ENCODE measurements around the gene RUNX1.

RUNX1 gene

DNA sequence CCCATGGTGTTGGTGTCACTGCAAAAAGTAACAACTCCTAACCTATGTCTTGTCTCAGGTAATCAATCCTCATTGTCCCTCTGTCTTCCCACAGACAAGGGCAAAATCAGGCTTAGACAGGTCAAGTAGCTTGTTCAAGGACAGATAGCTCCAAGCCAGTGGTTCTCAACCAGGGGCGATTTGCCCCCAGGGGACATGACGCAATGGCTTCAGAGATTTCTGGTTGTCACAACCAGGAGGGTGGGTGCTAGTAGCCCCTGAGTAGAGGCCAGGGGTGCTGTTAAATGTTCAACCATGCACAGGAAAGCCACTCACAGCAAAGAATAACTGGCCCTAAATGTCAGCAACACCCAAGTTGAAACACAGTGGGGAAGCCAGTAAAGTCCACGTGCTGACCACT, 178.9 kb downstream of the RUNX1 start:
- DNase-seq = no peak

DNA sequence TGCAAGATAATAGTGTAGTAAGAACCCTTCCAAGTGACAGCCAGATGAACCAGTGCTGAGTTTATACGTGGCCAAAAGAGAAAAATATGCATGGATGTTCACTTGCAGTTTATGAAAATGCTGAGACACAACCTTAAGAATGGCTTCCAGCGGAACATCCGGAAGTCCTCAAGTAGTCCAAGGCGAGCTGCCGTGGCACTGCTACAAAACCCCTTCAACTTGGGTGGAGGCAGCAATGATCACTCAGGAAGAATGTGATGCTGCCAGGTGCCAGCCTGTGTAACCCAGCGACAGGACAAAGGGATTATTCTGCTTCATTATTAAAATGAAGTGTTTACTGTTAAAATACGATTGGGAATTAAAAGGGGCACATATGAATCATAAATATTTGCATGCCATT, 179.6 kb downstream of the RUNX1 start:
- no peak for DNase-seq

DNA sequence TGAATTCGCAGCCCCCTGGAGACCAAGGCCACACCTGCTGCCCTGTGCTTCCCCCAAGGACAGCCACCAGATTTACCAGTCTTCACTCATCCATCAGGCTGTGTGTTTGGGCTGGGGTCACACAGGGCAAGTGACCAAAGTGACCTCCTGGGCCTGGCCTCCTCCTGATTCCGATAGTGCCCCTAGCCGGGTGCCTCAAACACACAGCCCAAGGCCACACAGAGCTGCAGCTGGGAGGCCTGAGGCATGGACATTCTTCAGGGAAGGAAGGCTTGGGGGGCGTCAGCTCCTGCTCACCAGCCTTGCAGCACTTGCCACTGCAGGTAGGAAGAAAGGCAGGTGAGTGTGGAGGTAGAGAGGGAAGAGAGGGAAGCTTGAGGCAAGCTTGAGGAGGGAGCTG, 181.3 kb downstream of the RUNX1 start:
- DNase-seq = no peak

DNA sequence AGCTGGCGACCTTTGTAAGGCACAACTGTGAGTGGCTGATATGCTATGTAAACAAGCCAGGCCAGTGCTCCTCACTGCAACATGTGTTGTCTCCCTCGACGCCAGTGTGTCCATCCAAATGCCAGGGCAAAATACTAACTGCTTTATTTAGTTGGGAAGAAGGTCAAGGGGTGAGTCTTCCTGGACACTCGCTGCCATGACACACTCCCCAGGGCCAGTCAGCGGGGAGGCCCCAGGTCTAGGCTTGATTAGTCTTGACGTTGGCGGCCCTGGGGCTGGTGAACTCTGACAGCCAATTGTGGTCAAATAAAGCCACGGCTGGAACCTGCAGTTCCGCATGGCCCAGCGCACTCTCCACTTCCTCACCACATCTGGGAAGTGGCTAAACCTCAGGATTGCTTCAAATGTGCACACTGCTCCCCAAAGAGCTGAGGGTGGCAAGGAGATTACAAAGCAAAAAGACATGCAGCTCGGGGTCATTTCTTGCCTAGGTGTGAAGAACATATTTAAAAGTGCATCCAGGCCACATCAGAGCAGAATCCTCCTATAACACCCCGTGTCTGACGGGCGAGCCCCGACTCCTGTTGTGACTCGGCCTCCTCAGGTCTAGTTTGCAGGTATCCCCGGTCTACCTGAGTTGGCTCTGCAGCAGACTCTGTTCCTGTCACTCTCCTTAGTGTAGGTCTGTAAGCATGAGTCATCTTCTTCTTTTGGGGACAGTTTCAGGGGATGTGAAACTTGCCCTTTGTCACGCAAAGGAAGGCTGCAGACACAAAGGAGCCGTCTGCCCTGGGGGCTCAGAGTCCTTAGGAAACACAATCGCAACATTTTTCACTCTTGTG, 183.5 kb downstream of the RUNX1 start:
- no peak for DNase-seq

DNA sequence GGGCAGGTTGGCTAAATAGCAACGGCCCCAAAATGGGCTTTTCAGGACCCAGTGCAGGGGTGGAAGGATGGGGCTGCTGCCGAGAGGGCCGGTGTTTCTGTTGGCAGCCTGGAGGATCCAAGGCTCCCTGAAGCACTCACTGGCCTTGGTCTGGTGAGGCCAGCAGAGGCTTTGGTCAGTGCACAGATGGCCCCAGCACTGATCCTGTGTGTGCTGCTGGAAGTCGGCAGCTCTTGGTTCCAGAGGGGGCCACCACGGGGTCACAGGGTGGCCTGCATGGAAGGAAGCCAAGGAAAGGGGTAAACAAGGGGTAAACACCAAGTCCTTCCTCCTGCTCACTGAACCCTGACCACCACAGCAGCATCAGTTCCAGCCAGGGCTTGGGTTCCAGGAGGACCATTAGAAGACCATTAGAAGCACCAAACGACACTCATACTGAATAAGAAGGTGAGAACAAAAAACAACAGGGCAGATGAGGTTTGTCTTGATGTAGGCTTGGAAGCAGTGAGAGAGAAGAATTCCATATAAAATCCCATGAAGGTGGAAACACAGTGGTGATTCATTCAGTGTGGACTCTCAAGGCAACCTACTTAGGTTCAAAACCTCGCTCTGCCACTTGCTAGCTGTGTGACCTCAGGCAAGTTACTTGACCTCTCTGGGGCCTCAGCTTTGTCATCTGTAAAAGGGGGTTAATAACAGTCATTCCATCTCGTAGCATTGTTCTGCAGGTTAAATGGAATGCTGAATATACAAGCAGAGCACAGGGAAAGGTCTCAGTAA, 184.5 kb downstream of the RUNX1 start:
- no peak for DNase-seq

DNA sequence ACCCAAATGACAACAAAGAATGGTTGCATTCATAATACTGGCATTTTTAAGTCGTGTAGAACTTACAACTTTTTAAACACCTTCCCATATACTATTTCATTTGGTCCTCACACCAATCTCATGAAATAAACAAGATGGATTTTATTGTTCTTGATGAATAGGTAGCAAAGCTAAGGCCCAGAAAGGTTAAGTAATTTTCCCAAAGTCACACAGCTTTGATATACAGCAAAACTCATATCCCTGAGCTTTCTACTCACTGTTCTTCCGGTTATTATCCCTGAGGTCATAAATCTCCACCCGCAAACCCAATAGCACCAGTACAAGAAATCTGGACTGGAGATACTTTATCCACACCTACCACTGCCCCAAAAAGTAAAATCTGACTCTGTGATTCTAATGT, 186.2 kb downstream of the RUNX1 start:
- DNase-seq = no peak

DNA sequence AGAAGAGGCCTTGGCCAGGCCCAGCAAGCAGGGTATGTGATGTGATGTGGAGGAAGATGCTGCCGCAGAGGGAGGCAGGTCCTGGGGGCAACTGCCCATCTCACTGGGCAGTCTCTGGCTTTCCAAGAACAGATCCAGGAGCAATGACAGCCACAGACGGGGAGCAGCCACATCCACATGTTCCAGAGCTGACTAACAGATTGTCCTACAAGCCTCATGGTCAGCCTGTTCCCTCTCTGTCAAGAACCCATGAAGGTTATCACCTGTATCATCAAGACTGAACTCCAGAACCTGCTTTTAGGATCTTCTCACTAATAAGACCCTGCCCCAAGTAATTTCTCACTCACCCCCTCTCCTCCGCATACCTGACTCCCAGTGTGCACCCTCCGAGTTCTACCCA, 187.8 kb downstream of the RUNX1 start:
- DNase-seq = no peak

DNA sequence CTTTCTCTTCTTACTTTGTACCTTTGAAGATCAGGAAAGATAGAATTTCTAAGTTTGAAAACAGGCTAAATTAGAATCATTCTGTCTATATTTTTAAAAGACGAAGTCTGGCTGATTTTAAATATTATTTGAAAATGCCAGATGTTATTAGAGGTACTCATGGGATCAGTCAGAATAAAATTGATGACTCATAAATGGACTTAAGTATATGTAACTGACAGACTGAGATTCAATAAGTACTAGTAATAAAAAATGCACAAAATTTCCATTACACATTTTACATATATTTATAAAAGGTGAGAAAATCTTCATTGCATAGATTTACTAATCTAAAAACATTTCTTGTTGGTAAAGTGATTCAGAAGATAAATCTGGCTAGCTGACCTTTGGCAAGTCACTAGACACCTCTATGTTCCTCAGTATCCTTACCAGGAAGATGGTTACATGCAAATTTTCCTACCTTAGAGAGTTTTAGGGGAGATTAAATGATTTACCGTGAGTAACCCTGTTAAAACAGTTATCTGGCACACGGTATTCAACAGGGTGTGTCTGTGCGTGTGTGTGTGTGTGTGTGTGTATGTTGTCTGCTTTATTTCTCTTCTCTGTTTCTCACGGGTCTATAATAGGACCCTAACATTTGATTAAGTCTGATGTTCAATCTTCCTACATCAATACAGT, 189.0 kb downstream of the RUNX1 start:
- DNase-seq = no peak

DNA sequence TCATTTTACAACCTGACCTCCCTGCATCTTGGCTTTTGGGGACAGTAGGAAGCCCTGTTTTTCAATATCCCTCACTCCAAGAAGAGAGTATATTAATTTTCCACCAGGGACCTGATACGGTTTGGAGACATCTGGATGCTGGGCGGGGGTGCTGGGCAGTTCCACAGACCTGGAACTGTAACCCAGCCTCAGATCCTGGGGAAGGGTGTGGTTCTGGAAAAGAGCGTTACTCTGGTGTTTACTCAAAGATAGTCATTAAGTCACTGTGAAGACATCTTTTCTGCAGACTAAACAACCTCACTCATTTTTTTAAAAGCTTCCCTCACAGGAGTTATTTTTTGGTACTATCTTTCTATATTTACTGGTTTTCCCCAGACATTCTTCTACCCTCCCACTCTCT, 190.5 kb downstream of the RUNX1 start:
- DNase-seq = no peak

DNA sequence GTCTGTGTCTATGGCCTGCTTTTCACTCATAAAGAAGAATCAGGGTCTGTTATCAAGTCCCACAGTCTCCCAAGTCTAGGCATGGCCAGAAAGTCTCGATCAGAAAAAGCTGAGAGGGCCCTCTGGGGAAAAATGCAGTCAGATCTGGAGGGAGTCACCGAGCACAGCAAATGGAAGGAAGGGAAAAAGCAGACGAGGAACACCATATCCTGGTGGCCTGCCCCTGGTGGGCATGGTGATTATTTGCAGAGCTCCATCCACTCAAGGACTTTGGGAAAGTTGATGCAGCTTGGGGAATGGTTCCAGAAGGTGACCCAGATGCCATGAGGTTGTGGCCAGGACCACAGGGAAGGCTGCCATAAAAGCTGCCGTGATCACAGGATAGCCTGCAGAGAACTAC, 191.2 kb downstream of the RUNX1 start:
- DNase-seq = no peak

DNA sequence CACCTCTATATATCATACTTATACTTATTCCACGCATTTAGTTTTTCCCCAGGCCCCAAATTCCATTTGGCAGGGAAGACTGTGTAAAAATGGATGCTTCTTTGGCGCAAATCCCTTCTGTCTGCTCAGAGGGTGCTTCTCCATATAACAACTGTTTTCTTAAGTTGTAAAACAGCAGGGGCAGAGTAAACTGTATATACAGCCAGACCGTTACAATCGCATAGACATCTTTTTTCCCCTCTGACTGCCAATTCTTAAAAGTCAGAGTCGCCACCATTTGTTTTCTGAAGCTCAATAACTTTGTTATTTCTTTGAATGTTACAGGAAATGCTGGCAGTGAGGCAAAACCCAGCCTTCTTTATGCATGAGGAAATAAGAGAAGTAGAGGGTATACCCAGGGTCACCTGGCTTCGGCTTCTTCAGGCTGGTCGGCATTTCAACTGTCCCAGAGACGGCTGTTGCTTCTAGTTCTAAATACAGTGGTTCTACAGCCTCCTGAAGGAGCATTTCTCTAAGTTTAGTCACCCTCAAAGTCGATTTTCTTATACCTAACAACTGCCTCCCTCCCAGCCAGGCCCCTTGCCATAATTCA, 191.9 kb downstream of the RUNX1 start:
- DNase-seq = no peak

DNA sequence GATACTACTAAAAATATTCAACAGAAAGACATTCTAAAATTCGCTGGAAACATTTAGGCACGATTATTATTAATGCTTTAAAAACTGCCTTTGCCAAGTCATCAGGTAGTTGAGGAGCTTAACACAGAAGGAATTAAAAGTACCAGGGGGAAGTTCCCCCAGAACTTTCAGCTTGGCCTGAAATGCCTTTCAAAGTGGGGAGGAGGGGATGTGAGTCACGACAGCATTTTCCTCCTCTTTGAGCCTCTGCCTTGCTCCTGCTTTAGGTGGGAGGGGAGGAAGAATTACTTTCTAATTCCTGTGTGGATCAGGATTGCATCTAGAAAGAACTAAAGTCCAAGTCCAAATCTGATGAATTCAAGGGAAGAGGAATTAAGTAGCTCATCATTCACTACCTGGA, 196.7 kb downstream of the RUNX1 start:
- peak; percentile 65 for DNase-seq

DNA sequence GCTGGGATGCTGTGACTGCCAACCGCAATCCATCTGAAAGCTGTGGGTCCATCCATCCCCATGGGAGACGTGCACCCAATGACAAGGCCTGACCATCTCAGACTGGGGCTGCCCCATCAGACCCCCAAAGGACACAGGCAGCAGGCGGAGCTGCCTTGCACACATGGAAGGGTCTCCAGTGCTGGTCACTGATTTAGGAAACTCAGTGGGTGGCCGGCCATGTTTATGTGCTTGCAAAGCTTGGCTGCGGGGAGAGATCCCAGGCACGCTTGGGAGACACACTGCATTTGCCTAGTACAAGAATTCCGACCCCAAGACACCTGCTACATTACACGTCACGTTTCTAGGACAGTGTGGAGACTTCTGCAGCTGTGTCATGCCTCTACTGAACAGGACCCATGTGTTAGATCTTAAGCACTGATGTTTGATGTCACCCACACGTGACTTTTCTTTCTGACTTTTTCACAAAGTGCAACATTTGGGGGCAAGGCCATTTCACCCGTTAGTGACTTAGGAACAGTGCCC, 198.9 kb downstream of the RUNX1 start:
- no peak for DNase-seq

DNA sequence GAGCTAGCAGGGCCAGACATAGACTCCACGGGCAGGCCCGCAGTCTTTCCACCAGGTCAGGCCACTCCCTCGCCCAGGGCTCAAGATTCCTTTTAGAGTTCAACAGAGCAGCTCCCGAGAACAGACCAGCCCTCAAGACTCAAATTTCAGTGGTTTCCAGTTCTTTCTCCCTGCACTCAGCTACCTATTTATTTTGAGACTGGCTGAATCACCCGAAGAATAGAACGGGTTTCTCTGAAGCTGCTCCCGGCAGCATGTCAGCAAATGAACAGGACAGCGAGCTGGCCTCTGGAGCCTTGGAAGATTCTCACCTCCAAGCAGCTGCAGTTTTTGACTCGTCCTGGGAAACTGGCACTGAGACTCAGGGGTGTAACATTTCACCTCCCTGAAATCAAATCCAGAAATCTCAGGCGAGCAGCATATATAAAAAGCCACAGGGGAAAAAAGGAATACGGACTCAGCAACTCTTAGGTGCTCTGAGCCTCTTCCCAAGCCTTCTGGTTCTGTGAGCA, 202.4 kb downstream of the RUNX1 start:
- DNase-seq = peak; percentile 67

DNA sequence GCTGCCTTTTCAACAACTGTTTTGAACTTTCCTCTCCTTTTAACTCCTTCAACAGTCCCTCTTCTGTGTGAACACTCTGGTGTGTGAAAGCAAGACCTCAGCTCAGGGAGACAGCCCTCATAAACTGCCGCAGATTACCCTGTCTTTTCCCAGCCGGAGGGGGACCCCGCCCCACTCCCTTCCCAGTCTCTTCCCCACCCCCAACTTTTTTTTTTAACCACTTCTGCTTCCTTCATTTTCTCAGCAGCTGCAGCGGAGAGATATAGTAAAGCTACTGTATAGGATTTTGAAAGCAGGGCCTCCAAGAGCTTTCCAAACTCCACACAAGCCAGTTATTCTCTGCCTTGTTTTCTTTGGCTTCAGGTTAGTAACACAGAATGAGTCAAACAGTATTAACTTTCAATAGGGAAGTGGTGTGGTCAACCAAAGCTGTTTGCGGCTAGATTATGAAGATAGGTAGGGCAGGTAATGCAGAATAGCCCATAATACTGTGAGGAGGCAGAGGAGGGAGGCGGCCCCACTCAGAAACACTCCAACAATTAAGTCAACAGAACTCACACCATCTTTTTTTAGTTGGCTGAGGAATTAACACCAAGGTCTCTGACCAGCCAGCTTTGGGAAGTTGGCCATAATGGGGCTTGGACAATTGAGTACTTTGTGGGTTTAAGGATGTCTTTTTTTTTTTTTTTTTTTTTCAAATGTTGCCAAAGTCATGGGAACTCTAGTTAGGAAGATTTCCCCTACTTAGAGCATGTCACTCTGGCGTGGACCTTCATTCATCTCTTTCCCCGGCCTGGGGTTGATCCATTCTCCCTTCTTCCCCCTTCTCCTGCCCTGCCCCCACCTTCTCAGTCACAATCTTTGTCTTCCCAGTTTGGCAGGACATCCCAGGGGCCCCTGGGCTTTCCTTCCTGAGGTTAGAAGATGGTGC, 203.3 kb downstream of the RUNX1 start:
- peak; percentile 60 for DNase-seq

DNA sequence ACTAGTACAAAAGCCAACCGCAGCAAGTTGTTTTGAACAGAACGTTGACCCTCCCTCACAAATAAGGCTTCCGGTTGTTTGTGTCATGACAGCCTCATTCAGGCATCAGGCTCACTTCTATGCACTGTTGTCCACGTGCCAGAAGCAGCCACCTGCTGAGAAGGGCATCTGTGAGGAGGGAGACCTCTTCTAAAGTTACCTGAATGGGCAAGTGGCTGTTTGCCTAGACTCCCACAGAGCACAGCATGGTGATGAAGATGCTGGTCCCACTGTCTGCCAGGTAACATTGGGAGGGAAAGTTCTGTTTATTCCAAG, 204.2 kb downstream of the RUNX1 start:
- no peak for DNase-seq

DNA sequence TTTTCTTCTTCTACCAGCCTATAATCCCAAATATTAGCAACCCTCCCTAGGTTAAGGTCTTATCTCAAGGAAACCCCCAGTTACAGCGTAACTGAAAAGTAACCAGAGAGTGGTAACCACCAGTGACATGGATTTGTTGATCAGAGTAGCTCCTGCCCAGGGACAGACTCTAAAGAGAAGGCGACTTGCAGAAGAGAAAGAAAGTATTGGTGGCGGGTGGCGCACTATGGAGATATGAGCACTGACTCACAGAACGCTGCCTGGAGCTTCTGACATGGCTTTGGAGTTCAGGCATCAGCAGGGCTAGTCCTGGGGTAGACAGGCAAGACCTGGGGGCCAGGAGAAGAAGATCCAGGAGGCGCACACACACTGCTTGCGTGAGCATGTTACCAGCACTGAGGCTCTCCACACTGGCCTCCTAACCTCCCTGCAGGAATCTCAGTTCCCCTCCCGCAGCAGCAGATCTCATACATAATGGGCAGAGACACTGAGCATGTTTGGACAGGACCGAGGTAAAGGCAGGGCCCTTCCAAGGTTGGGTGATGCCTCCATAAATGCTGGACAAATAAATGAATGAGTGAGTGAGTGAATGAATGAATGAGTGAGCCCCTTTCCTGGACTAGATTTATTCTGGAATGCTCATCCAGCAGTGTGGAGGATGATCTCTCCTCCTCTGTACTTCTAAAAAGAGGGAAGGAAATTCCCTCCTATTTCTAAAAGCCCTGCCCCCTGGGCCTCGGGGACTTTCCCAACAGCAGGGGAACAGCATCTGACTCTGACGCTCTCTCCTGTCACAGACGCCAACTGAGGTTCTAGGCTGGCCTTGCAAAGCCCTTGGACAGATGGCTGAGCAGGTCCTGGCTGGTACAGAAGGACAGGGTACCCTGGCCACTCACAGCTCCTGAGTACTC, 204.8 kb downstream of the RUNX1 start:
- no peak for DNase-seq

DNA sequence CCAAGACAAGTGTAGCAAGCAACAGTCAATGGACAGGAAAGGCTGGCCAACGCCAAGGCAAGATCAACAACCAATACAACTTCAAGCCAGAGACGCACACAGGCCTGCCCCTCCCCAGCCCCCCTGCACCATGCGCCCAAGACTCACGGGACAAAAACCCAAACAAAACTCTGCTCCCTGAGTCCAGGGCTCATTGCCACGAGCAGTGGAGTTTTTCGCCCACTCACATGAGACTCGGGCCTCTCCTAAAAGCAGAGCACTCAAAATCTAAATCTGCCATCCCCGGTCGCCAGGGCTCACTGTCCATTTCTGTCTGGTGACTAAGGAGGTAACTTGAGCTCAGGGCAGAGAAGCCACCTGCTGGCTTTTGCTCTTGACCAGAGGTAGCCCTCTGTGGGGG, 205.5 kb downstream of the RUNX1 start:
- DNase-seq = no peak

DNA sequence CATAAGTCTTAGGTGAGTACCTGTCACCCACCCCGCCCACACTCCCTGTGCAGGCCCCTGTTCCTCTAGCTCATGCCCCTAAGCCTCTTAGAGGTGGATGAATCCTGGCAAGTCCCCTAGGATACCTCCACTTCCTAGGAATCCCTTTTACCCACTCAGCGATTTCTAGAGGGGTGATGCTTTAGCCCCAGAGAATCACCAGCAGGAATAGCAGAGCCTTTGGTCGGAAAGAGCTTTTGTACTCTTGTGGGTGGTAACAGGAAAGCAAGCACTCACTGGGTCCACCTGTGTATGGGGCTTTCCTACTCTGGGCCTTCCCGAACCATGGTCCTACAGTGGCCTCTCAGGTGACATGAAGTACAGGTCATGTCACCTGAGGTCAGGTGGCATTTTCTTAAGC, 207.9 kb downstream of the RUNX1 start:
- no peak for DNase-seq

DNA sequence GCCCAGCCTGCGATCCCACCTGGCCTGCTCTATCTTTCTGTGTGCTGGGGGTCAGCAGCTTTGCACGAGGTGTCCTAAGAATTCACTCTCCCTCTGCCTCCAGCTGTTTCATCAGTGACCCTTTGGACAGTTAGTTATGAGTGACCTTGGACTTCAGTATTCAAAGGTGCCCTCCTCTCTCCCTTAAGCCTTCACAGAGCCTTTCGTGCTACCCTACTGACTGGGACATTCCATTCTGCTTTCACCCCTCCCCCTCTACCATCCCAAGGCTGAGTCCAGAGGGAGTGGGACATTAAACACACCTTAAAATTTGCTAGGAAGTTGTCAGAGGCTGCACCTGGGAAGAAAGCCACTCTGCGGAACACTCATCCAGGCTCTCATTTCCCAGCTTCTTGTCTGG, 208.4 kb downstream of the RUNX1 start:
- DNase-seq = no peak

All from NCI-H226 (cell line).